T-helper 2 cell treated with Interferon-gamma antibody and Interleukin-4, amounts not matched to agents 5 μg/mL and 100 μg/mL, for 36 hours (primary cell): ENCODE data around the gene ADGRF3.
A peak's percentile ranks its signal among the peaks of the same experiment; 100 is the strongest.
"Not testable (repeated sequence)": the region's sequence is repeated elsewhere in the genome, so short reads cannot be mapped to it uniquely, and the experiment has no call there.

Experiments
- DNase-seq: peaks from one replicate; pipeline ENCODE4 v3.0.0; 2021; ENCODE audit warnings: low spot score
- H3K27ac Mint-ChIP-seq: one replicate; pipeline ENCODE4 v1.8.0; 2021; ENCODE audit warnings: mild to moderate bottlenecking, mixed read lengths
- H3K27me3 Mint-ChIP-seq: one replicate; pipeline ENCODE4 v1.8.0; 2021; ENCODE audit warnings: low read depth, mixed read lengths
- H3K36me3 Mint-ChIP-seq: one replicate; pipeline ENCODE4 v1.8.0; 2021; ENCODE audit warnings: low read depth, mixed read lengths
- H3K4me1 Mint-ChIP-seq: one replicate; pipeline ENCODE4 v1.8.0; 2021; ENCODE audit warnings: low read depth, mixed read lengths
- H3K4me3 Mint-ChIP-seq: one replicate; pipeline ENCODE4 v1.8.0; 2022; ENCODE audit warnings: mild to moderate bottlenecking, moderate library complexity, mixed read lengths
- H3K9me3 Mint-ChIP-seq: one replicate; pipeline ENCODE4 v1.8.0; 2021; ENCODE audit warnings: mixed read lengths

The ADGRF3 gene, protein sequence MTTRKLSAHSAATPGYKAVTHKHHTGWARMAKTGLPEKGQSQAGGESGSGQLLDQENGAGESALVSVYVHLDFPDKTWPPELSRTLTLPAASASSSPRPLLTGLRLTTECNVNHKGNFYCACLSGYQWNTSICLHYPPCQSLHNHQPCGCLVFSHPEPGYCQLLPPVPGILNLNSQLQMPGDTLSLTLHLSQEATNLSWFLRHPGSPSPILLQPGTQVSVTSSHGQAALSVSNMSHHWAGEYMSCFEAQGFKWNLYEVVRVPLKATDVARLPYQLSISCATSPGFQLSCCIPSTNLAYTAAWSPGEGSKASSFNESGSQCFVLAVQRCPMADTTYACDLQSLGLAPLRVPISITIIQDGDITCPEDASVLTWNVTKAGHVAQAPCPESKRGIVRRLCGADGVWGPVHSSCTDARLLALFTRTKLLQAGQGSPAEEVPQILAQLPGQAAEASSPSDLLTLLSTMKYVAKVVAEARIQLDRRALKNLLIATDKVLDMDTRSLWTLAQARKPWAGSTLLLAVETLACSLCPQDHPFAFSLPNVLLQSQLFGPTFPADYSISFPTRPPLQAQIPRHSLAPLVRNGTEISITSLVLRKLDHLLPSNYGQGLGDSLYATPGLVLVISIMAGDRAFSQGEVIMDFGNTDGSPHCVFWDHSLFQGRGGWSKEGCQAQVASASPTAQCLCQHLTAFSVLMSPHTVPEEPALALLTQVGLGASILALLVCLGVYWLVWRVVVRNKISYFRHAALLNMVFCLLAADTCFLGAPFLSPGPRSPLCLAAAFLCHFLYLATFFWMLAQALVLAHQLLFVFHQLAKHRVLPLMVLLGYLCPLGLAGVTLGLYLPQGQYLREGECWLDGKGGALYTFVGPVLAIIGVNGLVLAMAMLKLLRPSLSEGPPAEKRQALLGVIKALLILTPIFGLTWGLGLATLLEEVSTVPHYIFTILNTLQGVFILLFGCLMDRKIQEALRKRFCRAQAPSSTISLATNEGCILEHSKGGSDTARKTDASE

DNA sequence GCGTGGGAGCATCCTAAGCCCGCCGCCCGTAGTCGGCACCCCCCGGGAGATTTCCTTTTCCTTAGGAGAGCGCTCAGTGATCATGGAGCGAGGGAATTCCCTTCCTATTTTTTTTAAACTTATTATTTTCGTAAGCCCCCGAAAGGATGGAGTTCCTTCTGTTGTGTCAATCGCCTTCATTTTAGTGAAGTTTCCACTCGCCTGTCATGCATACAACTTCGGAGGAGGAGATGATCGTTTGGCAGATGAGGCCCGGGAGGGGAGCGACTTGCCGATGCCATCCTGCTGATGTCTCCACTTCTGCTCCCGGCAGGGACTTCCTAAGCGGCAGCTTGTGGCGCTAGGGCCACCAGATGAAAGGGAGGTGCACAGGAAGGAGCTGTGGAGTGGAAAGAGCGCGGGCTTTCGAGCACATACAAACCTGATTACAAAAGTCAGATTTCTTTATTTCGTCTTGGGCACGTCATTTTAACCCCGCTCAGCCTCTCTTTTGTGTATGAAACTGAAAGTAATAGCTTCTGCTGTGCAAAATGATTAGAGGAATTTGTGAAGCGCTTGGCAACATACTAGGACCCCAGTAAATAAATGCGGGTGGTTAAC lies at the start of gene ADGRF3:
Gene ADGRF3 (minus strand): TSS at position 336 of the 600 bp plus-strand sequence. CDS start 555 bp downstream, outside the sequence.
- H3K27me3 Mint-ChIP-seq, result no peaks in the 10 kb centered on the region
- H3K27ac Mint-ChIP-seq, result peak within 1 kb of the TSS; percentile 98
- peaks cover 24% of the 10 kb centered on the region for H3K4me1 Mint-ChIP-seq
- peaks cover 14% of the 10 kb centered on the region for H3K36me3 Mint-ChIP-seq
- peak within 1 kb of the TSS; percentile 93 for H3K4me3 Mint-ChIP-seq
- H3K9me3 Mint-ChIP-seq, result no peaks in the 10 kb centered on the region
- DNase-seq, result peak; percentile 66

- H3K36me3 Mint-ChIP-seq, result peaks cover 13% of the 10 kb centered on the region
- H3K9me3 Mint-ChIP-seq, result no peaks in the 10 kb centered on the region
- H3K4me1 Mint-ChIP-seq, result peaks cover 11% of the 10 kb centered on the region
- no peak overlapping the region for H3K4me3 Mint-ChIP-seq
- no peak overlapping the region for H3K27ac Mint-ChIP-seq
- no peak for DNase-seq
- H3K27me3 Mint-ChIP-seq, result no peaks in the 10 kb centered on the region
These were observed 48.8 kb upstream of the ADGRF3 start for GRCh38 chr2:26395394-26395793.

GRCh38 chr2:26394694-26395093 lies 48.1 kb upstream of the ADGRF3 start:
- Mint-ChIP-seq H3K4me1 (peaks cover 8% of the 10 kb centered on the region), H3K36me3 (peaks cover 15% of the 10 kb centered on the region), H3K27me3 (no peaks in the 10 kb centered on the region), H3K9me3 (no peaks in the 10 kb centered on the region), H3K4me3 (no peak overlapping the region), H3K27ac (no peak overlapping the region)
- DNase-seq, result no peak

DNA sequence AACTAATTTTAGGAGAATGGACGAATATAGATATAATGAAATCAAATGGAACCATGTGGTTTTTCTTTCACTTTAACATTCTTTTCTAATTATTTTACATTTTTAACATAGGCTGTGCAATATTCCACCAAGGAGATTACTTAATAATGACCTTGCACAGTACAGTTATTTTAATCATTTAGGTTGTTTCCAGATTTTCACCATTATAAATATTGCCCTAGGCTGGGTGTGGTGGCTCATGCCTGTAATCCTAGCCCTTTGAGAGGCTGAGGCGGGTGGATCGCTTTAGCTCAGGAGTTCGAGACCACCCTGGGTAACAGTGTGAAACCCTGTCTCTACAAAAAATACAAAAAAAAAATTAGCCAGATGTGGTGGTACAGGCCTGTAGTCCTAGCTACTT lies 40.6 kb upstream of the ADGRF3 start:
- Mint-ChIP-seq H3K27me3 (no peaks in the 10 kb centered on the region), H3K4me3 (no peak overlapping the region), H3K9me3 (no peaks in the 10 kb centered on the region), H3K27ac (no peak overlapping the region), H3K4me1 (no peaks in the 10 kb centered on the region), H3K36me3 (peaks cover 35% of the 10 kb centered on the region)
- DNase-seq, result no peak

DNA sequence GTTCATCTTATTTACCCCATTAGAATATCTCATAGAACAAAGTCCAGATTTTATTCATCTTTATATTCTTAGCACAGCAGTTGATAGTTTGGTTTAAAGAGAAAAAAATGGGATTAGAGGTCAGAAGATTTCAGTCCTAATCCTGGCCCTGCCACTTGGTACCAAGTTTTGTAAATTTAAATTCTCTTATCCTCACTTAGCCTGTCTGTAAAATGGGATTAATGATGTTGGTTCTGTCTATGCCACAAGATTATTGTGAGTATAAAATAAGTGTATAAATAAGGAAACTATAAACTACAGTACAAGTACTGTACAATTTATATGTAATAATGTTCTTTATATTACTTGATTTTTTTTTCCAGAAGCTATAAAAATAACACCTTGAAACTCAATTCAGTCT lies 38.0 kb upstream of the ADGRF3 start:
- no peak overlapping the region for H3K27ac Mint-ChIP-seq
- peaks cover 28% of the 10 kb centered on the region for H3K36me3 Mint-ChIP-seq
- no peaks in the 10 kb centered on the region for H3K4me1 Mint-ChIP-seq
- H3K9me3 Mint-ChIP-seq, result no peaks in the 10 kb centered on the region
- H3K27me3 Mint-ChIP-seq, result no peaks in the 10 kb centered on the region
- DNase-seq, result no peak
- H3K4me3 Mint-ChIP-seq, result no peak overlapping the region

DNA sequence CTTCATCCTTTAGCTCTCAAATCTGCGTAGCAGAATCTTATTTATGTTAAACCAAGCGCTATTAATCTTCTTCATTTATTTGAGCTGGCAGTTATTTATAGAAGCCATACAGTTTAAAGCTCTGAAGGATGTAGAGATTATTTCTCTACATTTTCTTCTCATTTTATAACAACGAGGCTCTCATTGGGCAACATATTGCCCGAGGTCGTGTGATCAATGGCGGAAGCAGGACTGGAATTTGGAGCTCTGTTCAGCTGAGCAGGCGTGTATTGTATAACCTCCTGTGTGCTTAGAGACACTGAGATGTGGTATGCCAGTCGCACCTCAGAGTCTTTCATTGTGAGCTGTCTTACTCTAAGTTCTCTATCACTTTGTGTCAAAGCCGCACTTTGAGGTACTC lies 37.6 kb upstream of the ADGRF3 start:
- no peaks in the 10 kb centered on the region for H3K27me3 Mint-ChIP-seq
- no peak for DNase-seq
- H3K9me3 Mint-ChIP-seq, result no peaks in the 10 kb centered on the region
- H3K4me3 Mint-ChIP-seq, result no peak overlapping the region
- peaks cover 27% of the 10 kb centered on the region for H3K36me3 Mint-ChIP-seq
- H3K4me1 Mint-ChIP-seq, result no peaks in the 10 kb centered on the region
- H3K27ac Mint-ChIP-seq, result no peak overlapping the region

GRCh38 chr2:26382564-26382963 lies 36.0 kb upstream of the ADGRF3 start:
- no peak for DNase-seq
- peaks cover 31% of the 10 kb centered on the region for H3K36me3 Mint-ChIP-seq

GRCh38 chr2:26380281-26380680 lies 33.7 kb upstream of the ADGRF3 start:
- DNase-seq, result no peak
- Mint-ChIP-seq H3K36me3 (peaks cover 39% of the 10 kb centered on the region), H3K27ac (no peak overlapping the region), H3K4me1 (peaks cover 7% of the 10 kb centered on the region), H3K4me3 (no peak overlapping the region), H3K9me3 (no peaks in the 10 kb centered on the region), H3K27me3 (no peaks in the 10 kb centered on the region)

More at GRCh38 chr2:26382564-26382963, 36.0 kb upstream of the ADGRF3 start:
- Mint-ChIP-seq H3K4me3 (no peak overlapping the region), H3K27ac (no peak overlapping the region), H3K4me1 (no peaks in the 10 kb centered on the region), H3K27me3 (no peaks in the 10 kb centered on the region), H3K9me3 (no peaks in the 10 kb centered on the region)

DNA sequence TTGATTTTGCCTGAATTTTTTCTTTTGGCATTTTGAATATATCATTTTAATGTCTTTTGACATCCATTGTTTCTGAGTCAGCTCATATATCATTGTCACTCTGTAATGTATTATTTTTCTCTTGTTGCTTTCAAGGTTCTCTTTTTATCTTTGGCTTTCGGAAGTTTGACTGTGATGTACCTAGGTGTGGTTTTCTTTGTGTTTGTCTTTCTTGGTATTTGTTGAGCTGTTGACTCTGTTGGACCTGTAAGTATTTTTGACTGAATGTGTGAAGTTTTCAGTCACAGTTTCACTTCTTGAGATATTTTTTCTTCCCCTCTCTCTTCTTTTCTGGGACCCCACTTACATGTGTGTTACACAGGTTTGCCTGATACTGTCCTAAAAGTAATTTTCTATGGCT lies 30.2 kb upstream of the ADGRF3 start:
- no peaks in the 10 kb centered on the region for H3K9me3 Mint-ChIP-seq
- peak overlapping the region; percentile 64 for H3K27ac Mint-ChIP-seq
- peaks cover 9% of the 10 kb centered on the region for H3K4me1 Mint-ChIP-seq
- no peak overlapping the region for H3K4me3 Mint-ChIP-seq
- H3K27me3 Mint-ChIP-seq, result no peaks in the 10 kb centered on the region
- H3K36me3 Mint-ChIP-seq, result peaks cover 49% of the 10 kb centered on the region
- no peak for DNase-seq

- H3K4me1 Mint-ChIP-seq, H3K9me3 Mint-ChIP-seq, H3K4me3 Mint-ChIP-seq, H3K27me3 Mint-ChIP-seq, H3K27ac Mint-ChIP-seq, DNase-seq: not testable (repeated sequence)
- H3K36me3 Mint-ChIP-seq, result peaks cover 49% of the 10 kb centered on the region
These were observed 24.3 kb upstream of the ADGRF3 start for GRCh38 chr2:26370909-26371308.

- not testable (repeated sequence) for H3K27me3 Mint-ChIP-seq, H3K9me3 Mint-ChIP-seq, H3K27ac Mint-ChIP-seq, H3K4me3 Mint-ChIP-seq, DNase-seq, H3K4me1 Mint-ChIP-seq
- peaks cover 43% of the 10 kb centered on the region for H3K36me3 Mint-ChIP-seq
These were observed 23.1 kb upstream of the ADGRF3 start for GRCh38 chr2:26369664-26370063.

GRCh38 chr2:26366957-26367356 lies 20.4 kb upstream of the ADGRF3 start:
- H3K27ac Mint-ChIP-seq, result no peak overlapping the region
- H3K4me3 Mint-ChIP-seq, result no peak overlapping the region
- no peaks in the 10 kb centered on the region for H3K9me3 Mint-ChIP-seq
- peaks cover 32% of the 10 kb centered on the region for H3K36me3 Mint-ChIP-seq
- no peaks in the 10 kb centered on the region for H3K27me3 Mint-ChIP-seq
- peaks cover 10% of the 10 kb centered on the region for H3K4me1 Mint-ChIP-seq
- DNase-seq, result no peak

DNA sequence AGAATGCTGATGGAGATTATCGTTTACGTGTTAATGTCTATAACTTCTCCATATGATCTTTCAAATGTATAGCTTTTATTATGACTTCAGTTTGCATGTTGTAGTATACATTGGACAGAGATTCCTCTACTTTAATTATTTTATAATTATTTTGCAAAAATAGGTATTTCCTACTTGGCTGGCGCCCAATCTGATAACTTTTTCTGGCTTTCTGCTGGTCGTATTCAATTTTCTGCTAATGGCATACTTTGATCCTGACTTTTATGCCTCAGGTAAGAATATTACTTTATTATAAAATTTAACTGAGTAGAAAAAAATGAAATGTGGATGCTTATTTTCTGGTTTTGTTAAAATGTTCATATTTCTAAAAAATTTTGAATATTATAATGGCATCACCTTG lies 18.1 kb upstream of the ADGRF3 start:
- Mint-ChIP-seq H3K4me1 (peaks cover 11% of the 10 kb centered on the region), H3K27me3 (no peaks in the 10 kb centered on the region), H3K4me3 (no peak overlapping the region), H3K36me3 (peaks cover 26% of the 10 kb centered on the region), H3K27ac (no peak overlapping the region), H3K9me3 (no peaks in the 10 kb centered on the region)
- no peak for DNase-seq

DNA sequence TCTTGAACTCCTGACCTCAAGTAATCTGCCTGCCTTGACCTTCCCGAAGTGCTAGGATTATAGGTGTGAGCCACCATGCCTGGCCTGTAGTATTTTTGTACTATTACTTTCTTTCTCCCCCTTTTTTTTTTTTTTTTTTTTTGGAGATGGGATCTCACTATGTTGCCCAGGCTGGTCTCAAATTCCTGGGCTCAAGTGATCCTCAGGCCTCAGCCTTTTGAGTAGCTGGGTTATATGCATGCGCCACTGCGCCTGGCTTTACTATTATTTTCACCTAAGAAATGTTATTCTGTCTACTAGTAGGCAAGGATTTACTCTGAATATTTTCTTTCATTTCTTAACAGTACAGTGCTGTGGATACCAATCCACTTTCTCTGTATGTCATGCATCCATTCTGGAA lies 17.4 kb upstream of the ADGRF3 start:
- DNase-seq, result no peak
- H3K36me3 Mint-ChIP-seq, result peaks cover 19% of the 10 kb centered on the region
- no peak overlapping the region for H3K27ac Mint-ChIP-seq
- H3K4me1 Mint-ChIP-seq, result peaks cover 14% of the 10 kb centered on the region
- no peaks in the 10 kb centered on the region for H3K27me3 Mint-ChIP-seq
- no peaks in the 10 kb centered on the region for H3K9me3 Mint-ChIP-seq
- H3K4me3 Mint-ChIP-seq, result no peak overlapping the region
